ENCODE data around the gene NTRK2.

NTRK2 gene

GRCh38 chr9:84718476-84718875 lies 48.9 kb downstream of the NTRK2 start:
- no peak for DNase-seq
- in situ Hi-C loops (cut with MboI; ENCODE audit: low pct_unique_long_range_greater_than_20kb, low sequenced_read_pairs): no loop called here

GRCh38 chr9:84722388-84722989 lies 53.0 kb downstream of the NTRK2 start:
- in situ Hi-C loops (cut with MboI; ENCODE audit: low pct_unique_long_range_greater_than_20kb, low sequenced_read_pairs): no loop called here
- DNase-seq: no peak

- DNase-seq: no peak
- in situ Hi-C loops (cut with MboI; ENCODE audit: low pct_unique_long_range_greater_than_20kb, low sequenced_read_pairs): no loop called here
Observed at GRCh38 chr9:84723426-84723825, 53.9 kb downstream of the NTRK2 start.

- DNase-seq: no peak
Observed at GRCh38 chr9:84731696-84732095, 62.2 kb downstream of the NTRK2 start.

GRCh38 chr9:84736081-84736480 lies 66.6 kb downstream of the NTRK2 start:
- no peak for DNase-seq
- in situ Hi-C loops (cut with MboI; ENCODE audit: low pct_unique_long_range_greater_than_20kb, low sequenced_read_pairs): no loop called here

More at GRCh38 chr9:84731696-84732095, 62.2 kb downstream of the NTRK2 start:
- in situ Hi-C loops (cut with MboI; ENCODE audit: low pct_unique_long_range_greater_than_20kb, low sequenced_read_pairs): no loop called here

GRCh38 chr9:84736536-84736935 lies 67.0 kb downstream of the NTRK2 start:
- in situ Hi-C loops (cut with MboI; ENCODE audit: low pct_unique_long_range_greater_than_20kb, low sequenced_read_pairs): no loop called here
- no peak for DNase-seq

GRCh38 chr9:84738353-84738752 lies 68.8 kb downstream of the NTRK2 start:
- DNase-seq: no peak
- in situ Hi-C loops (cut with MboI; ENCODE audit: low pct_unique_long_range_greater_than_20kb, low sequenced_read_pairs): no loop called here

- in situ Hi-C loops (cut with MboI; ENCODE audit: low pct_unique_long_range_greater_than_20kb, low sequenced_read_pairs): no loop called here
- no peak for DNase-seq
Observed at GRCh38 chr9:84742261-84742660, 72.7 kb downstream of the NTRK2 start.

- in situ Hi-C loops (cut with MboI; ENCODE audit: low pct_unique_long_range_greater_than_20kb, low sequenced_read_pairs): no loop called here
- DNase-seq: no peak
Observed at GRCh38 chr9:84744195-84744594, 74.7 kb downstream of the NTRK2 start.

- in situ Hi-C loops (cut with MboI; ENCODE audit: low pct_unique_long_range_greater_than_20kb, low sequenced_read_pairs): no loop called here
- no peak for DNase-seq
Observed at GRCh38 chr9:84744726-84745125, 75.2 kb downstream of the NTRK2 start.

- no peak for DNase-seq
- in situ Hi-C loops (cut with MboI; ENCODE audit: low pct_unique_long_range_greater_than_20kb, low sequenced_read_pairs): no loop called here
Observed at GRCh38 chr9:84748112-84748511, 78.6 kb downstream of the NTRK2 start.

- in situ Hi-C loops (cut with MboI; ENCODE audit: low pct_unique_long_range_greater_than_20kb, low sequenced_read_pairs): no loop called here
- no peak for DNase-seq
Observed at GRCh38 chr9:84750152-84750865, 80.8 kb downstream of the NTRK2 start.

- no peak for DNase-seq
- in situ Hi-C loops (cut with MboI; ENCODE audit: low pct_unique_long_range_greater_than_20kb, low sequenced_read_pairs): no loop called here
Observed at GRCh38 chr9:84751921-84752320, 82.4 kb downstream of the NTRK2 start.

- DNase-seq: no peak
- in situ Hi-C loops (cut with MboI; ENCODE audit: low pct_unique_long_range_greater_than_20kb, low sequenced_read_pairs): no loop called here
Observed at GRCh38 chr9:84754461-84754860, 84.9 kb downstream of the NTRK2 start.

GRCh38 chr9:84754881-84755280 lies 85.4 kb downstream of the NTRK2 start:
- in situ Hi-C loops (cut with MboI; ENCODE audit: low pct_unique_long_range_greater_than_20kb, low sequenced_read_pairs): no loop called here
- DNase-seq: no peak

- no peak for DNase-seq
Observed at GRCh38 chr9:84755380-84755779, 85.9 kb downstream of the NTRK2 start.

GRCh38 chr9:84756171-84756570 lies 86.6 kb downstream of the NTRK2 start:
- in situ Hi-C loops (cut with MboI; ENCODE audit: low pct_unique_long_range_greater_than_20kb, low sequenced_read_pairs): no loop called here
- no peak for DNase-seq

More at GRCh38 chr9:84755380-84755779, 85.9 kb downstream of the NTRK2 start:
- in situ Hi-C loops (cut with MboI; ENCODE audit: low pct_unique_long_range_greater_than_20kb, low sequenced_read_pairs): no loop called here

- in situ Hi-C loops (cut with MboI; ENCODE audit: low pct_unique_long_range_greater_than_20kb, low sequenced_read_pairs): no loop called here
- no peak for DNase-seq
Observed at GRCh38 chr9:84756731-84757130, 87.2 kb downstream of the NTRK2 start.

GRCh38 chr9:84758817-84759216 lies 89.3 kb downstream of the NTRK2 start:
- no peak for DNase-seq
- in situ Hi-C loops (cut with MboI; ENCODE audit: low pct_unique_long_range_greater_than_20kb, low sequenced_read_pairs): no loop called here

GRCh38 chr9:84759300-84759750 lies 89.8 kb downstream of the NTRK2 start:
- no peak for DNase-seq
- in situ Hi-C loops (cut with MboI; ENCODE audit: low pct_unique_long_range_greater_than_20kb, low sequenced_read_pairs): no loop called here

- no peak for DNase-seq
- in situ Hi-C loops (cut with MboI; ENCODE audit: low pct_unique_long_range_greater_than_20kb, low sequenced_read_pairs): no loop called here
Observed at GRCh38 chr9:84759804-84760203, 90.3 kb downstream of the NTRK2 start.

All from KBM-7 (cell line).